Central memory CD8-positive, alpha-beta T cell (primary cell): Measurements from ENCODE around the gene KCNMB2.

Experiments
- ATAC-seq: fragments of 150-1000 bp; cut with Tn5 transposase; replicated peaks from 2 replicates; pipeline ENCODE4 v1.10.0; 2022; ENCODE audit warnings: mild to moderate bottlenecking, moderate FRiP score, moderate number of reproducible peaks; ENCODE audit not compliant: poor library complexity, severe bottlenecking; ENCODE audit errors: extremely low read depth
- DNase-seq, 2 donors: peaks; one replicate each; pipeline ENCODE4 v3.0.0; 2021; ENCODE audit warnings: low spot score in 2 of 2
- H3K27ac Mint-ChIP-seq: one replicate; pipeline ENCODE4 v1.8.0; 2022; ENCODE audit warnings: low read depth, mild to moderate bottlenecking, moderate library complexity, mixed read lengths
- H3K27me3 Mint-ChIP-seq: one replicate; pipeline ENCODE4 v1.8.0; 2022; ENCODE audit warnings: mixed read lengths
- H3K36me3 Mint-ChIP-seq: one replicate; pipeline ENCODE4 v1.8.0; 2022; ENCODE audit warnings: mild to moderate bottlenecking, moderate library complexity, mixed read lengths; ENCODE audit not compliant: insufficient read depth
- H3K4me1 Mint-ChIP-seq: one replicate; pipeline ENCODE4 v1.8.0; 2022; ENCODE audit warnings: mixed read lengths
- H3K4me3 Mint-ChIP-seq: one replicate; pipeline ENCODE4 v1.8.0; 2022; ENCODE audit warnings: mild to moderate bottlenecking, moderate library complexity, mixed read lengths
- H3K9me3 Mint-ChIP-seq: one replicate; pipeline ENCODE4 v1.8.0; 2022; ENCODE audit warnings: mixed read lengths

The KCNMB2 gene

DNA sequence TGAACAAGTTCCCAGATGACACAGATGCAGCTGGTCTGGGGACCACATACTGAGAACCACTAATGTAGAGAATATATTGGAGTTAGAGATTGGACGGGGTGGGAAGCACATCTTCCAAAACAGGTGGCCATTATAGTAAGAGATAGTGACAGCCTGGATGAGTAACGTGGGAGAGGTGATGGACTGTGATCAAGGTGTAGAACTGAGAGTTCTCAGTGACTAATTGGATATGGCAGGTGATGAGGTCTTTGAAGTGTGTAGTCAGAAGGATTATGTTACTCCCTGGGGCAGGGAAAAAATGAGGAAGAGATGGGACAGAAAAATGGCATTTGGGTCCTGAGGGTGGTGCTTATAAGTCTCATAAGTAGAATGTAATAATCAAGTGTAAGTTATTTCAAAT lies 66.6 kb downstream of the KCNMB2 start:
- H3K27ac Mint-ChIP-seq: no peak overlapping the region
- no peaks in the 10 kb centered on the region for H3K4me1 Mint-ChIP-seq
- no peaks in the 10 kb centered on the region for H3K36me3 Mint-ChIP-seq
- no peak overlapping the region for H3K4me3 Mint-ChIP-seq
- H3K27me3 Mint-ChIP-seq: peaks cover 10% of the 10 kb centered on the region
- ATAC-seq (no peak), DNase-seq (no peak)
- no peaks in the 10 kb centered on the region for H3K9me3 Mint-ChIP-seq

DNA sequence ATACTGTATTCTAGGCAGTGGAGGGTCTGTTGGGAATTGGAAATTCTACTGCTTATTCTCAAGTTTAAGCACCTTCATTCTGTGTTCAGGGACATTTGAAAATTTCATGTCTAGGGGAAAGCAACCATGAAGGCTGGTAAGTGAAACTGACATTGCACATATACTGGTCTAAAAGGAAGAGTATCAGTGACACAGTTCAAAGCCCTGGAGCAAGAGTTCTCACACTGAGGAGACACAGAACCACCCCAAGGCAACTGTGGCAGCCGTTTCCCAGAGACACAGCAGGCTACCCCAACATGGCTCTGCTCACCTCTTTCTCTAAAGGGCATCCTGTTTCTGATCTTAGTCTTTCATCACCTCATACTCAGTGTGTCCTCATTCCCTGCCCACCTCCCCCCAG lies 67.5 kb downstream of the KCNMB2 start:
- no peak for ATAC-seq
- Mint-ChIP-seq H3K27ac (no peak overlapping the region), H3K36me3 (peaks cover 1% of the 10 kb centered on the region), H3K9me3 (no peaks in the 10 kb centered on the region), H3K4me1 (no peaks in the 10 kb centered on the region), H3K27me3 (peaks cover 2% of the 10 kb centered on the region), H3K4me3 (no peak overlapping the region)
- no peak for DNase-seq

GRCh38 chr3:178618197-178618596 lies 82.0 kb downstream of the KCNMB2 start:
- Mint-ChIP-seq H3K27me3 (peaks cover 11% of the 10 kb centered on the region), H3K36me3 (no peaks in the 10 kb centered on the region), H3K9me3 (no peaks in the 10 kb centered on the region), H3K27ac (no peak overlapping the region), H3K4me1 (no peaks in the 10 kb centered on the region), H3K4me3 (no peak overlapping the region)
- ATAC-seq: no peak
- no peak for DNase-seq

GRCh38 chr3:178618896-178619295 lies 82.7 kb downstream of the KCNMB2 start:
- Mint-ChIP-seq H3K27ac (no peak overlapping the region), H3K27me3 (peaks cover 4% of the 10 kb centered on the region)

DNA sequence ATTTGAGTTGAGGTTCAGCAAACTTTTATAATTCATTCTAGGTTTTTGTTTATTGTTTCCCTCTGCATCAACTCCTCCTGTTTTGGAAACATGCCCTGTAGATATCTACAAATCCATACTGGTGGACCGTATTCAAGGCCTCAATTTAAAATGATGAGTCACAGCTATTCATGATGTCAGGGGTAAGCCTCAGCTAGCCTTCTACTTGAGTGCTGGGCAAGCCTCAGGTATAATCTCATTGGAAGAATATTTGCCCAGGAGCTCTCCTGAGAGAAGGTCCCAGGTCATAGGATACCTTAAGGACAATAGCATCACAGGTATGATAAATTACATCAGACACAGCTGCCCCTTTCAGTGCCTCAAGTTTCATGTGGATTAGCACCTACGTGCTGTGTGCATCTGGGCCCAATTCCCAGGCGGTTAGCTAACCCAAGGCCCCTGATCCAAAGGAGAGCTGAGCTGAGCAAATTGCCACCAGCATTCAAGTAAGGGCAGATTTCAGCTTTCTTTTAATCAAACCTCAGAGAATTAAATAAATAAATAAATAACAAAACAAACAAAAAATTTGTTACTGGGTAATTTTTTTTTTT lies 87.5 kb downstream of the KCNMB2 start:
- Mint-ChIP-seq H3K36me3 (no peaks in the 10 kb centered on the region), H3K9me3 (no peaks in the 10 kb centered on the region), H3K27ac (no peak overlapping the region), H3K4me3 (no peak overlapping the region), H3K27me3 (no peaks in the 10 kb centered on the region), H3K4me1 (no peaks in the 10 kb centered on the region)
- ATAC-seq (no peak), DNase-seq (no peak)

More at GRCh38 chr3:178618896-178619295, 82.7 kb downstream of the KCNMB2 start:
- no peak for DNase-seq
- no peak for ATAC-seq
- H3K9me3 Mint-ChIP-seq: no peaks in the 10 kb centered on the region
- H3K4me1 Mint-ChIP-seq: no peaks in the 10 kb centered on the region
- no peak overlapping the region for H3K4me3 Mint-ChIP-seq
- no peaks in the 10 kb centered on the region for H3K36me3 Mint-ChIP-seq

DNA sequence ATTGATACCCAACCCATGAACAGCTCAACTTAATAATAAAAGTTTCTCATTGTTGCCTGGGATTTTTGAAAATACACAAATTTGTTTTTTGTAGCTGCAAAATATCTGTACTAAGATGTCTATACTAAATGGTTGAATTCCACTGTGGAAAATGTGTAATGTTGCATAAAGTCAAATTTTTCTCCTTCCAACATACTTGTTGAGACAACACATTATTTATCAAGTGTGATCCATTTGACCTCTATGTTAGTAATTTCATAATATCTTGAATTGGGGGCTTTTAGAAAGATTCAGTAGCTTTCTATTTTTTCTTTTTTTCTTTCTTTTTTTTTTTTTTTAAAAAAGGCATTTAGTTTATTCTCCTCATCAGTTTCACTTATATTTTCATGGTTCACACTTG lies 88.0 kb downstream of the KCNMB2 start:
- Mint-ChIP-seq H3K27me3 (no peaks in the 10 kb centered on the region), H3K27ac (no peak overlapping the region), H3K9me3 (no peaks in the 10 kb centered on the region), H3K36me3 (no peaks in the 10 kb centered on the region), H3K4me1 (no peaks in the 10 kb centered on the region), H3K4me3 (no peak overlapping the region)
- no peak for ATAC-seq
- DNase-seq: no peak

DNA sequence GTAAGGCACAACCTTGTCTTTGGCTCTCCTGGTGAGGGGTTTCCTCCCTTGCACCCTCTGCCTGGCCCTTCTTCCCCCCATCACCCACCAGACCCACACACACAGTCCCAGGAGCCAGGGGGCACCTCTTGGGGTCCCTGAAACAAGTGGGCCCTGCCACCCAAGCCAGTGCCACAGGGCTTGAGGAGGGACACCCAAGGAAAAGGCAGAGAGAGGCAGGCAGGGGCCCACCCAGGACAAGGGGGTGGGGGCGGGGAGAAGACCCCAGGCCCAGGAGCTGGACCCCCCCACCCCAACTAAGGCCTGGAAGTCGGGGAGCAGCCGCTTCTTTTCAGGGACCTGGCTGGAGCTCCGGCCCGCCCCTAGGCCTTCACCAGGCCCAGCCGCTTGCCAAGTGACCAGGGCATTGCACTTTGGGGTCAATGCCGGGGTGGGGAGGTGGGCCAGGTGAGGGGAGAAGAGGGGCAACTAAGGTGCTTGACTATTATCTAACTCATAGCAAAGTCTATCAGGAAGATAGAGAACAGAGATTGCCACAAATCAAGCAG lies 88.9 kb downstream of the KCNMB2 start:
- H3K27ac Mint-ChIP-seq: no peak overlapping the region
- H3K36me3 Mint-ChIP-seq: no peaks in the 10 kb centered on the region
- DNase-seq (no peak), ATAC-seq (no peak)
- H3K4me3 Mint-ChIP-seq: no peak overlapping the region
- H3K27me3 Mint-ChIP-seq: no peaks in the 10 kb centered on the region
- no peaks in the 10 kb centered on the region for H3K4me1 Mint-ChIP-seq
- no peaks in the 10 kb centered on the region for H3K9me3 Mint-ChIP-seq

DNA sequence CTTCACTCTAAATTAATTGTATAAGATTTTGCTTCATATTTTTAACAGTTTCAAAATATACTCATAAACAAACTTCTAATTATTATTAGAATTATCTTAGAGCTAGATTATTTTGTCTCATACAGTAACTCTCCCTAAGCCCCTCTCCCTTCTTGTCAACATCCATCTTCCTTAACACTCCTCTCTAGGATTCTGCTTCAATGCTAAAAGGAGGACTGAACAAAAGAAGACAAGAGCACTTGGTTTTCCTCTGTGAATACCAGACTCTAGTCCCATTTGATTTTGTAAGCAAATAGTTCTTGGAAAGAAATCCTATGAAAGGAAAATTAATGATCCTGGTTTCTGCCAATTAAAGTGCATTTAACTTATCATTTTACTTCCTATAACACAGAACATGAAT lies 91.8 kb downstream of the KCNMB2 start:
- H3K36me3 Mint-ChIP-seq: no peaks in the 10 kb centered on the region
- H3K4me1 Mint-ChIP-seq: no peaks in the 10 kb centered on the region
- no peaks in the 10 kb centered on the region for H3K9me3 Mint-ChIP-seq
- no peak overlapping the region for H3K27ac Mint-ChIP-seq
- H3K4me3 Mint-ChIP-seq: no peak overlapping the region
- DNase-seq (no peak), ATAC-seq (no peak)
- no peaks in the 10 kb centered on the region for H3K27me3 Mint-ChIP-seq

DNA sequence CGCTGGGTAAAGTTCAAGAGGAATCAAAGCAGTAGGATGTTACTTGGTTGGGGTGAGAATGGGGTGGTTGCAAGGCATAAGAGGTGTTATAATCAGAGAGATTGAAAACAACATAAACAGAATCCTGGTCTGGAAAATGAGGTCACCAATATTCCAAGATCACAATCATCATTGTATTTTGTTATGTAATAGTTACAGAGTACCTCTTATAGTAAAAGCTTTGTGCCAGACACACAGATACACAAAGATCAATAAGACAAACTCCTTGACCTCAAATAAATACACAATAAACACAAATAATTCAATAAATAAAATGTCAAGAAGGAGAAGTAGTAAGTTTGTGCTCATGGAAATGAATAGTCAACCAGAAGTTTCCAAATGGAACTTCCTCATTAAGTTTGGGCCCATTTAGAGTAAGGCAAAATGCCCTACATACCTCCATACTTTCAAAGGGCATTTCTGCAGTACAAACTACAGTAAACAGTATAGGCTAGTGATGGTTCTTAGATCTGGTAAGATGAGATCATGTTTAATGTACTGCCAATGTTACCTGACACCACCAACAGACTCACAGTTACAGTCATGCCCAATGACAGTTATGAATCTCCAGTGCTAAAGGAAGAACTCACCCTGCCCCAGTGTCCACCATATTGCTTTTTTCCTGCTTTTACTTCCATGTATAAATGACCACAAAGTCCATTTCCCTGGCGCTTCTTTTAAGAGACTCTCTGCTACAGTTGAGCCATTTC lies 93.4 kb downstream of the KCNMB2 start:
- no peak overlapping the region for H3K4me3 Mint-ChIP-seq
- H3K36me3 Mint-ChIP-seq: no peaks in the 10 kb centered on the region
- ATAC-seq (no peak), DNase-seq (no peak)
- no peak overlapping the region for H3K27ac Mint-ChIP-seq
- no peaks in the 10 kb centered on the region for H3K27me3 Mint-ChIP-seq
- no peaks in the 10 kb centered on the region for H3K4me1 Mint-ChIP-seq
- H3K9me3 Mint-ChIP-seq: no peaks in the 10 kb centered on the region

GRCh38 chr3:178631950-178632349 lies 95.7 kb downstream of the KCNMB2 start:
- no peaks in the 10 kb centered on the region for H3K27me3 Mint-ChIP-seq
- no peak overlapping the region for H3K27ac Mint-ChIP-seq
- ATAC-seq (no peak), DNase-seq (no peak)
- H3K4me1 Mint-ChIP-seq: no peaks in the 10 kb centered on the region
- H3K4me3 Mint-ChIP-seq: no peak overlapping the region
- H3K36me3 Mint-ChIP-seq: no peaks in the 10 kb centered on the region
- no peaks in the 10 kb centered on the region for H3K9me3 Mint-ChIP-seq

- Mint-ChIP-seq H3K4me1 (no peaks in the 10 kb centered on the region), H3K9me3 (no peaks in the 10 kb centered on the region), H3K4me3 (no peak overlapping the region), H3K36me3 (no peaks in the 10 kb centered on the region), H3K27ac (no peak overlapping the region), H3K27me3 (no peaks in the 10 kb centered on the region)
- ATAC-seq (no peak), DNase-seq (no peak)
Observed at GRCh38 chr3:178634975-178635374, 98.7 kb downstream of the KCNMB2 start.

- Mint-ChIP-seq H3K4me1 (no peaks in the 10 kb centered on the region), H3K27ac (no peak overlapping the region), H3K4me3 (no peak overlapping the region), H3K36me3 (no peaks in the 10 kb centered on the region), H3K9me3 (no peaks in the 10 kb centered on the region), H3K27me3 (no peaks in the 10 kb centered on the region)
- DNase-seq (no peak), ATAC-seq (no peak)
Observed at GRCh38 chr3:178637802-178638201, 101.6 kb downstream of the KCNMB2 start.

DNA sequence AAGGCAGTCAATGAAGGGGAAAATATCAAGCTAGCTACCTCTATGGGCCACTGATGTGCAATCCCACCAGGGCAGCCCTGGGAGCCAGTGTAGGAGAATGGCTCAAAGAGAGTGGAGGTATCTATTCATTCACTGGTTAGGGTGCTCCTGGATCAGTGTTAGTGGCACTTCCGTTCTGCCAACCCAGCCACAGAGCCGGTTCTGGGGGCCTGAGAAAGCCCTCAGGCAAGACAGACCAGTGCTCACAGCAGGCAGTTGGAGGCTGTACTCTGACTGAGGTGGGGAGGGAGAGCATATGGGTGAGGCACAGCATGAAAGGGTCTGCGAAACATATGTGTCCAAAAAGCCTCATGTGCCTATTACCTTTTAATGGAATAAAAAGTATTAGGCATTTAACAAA lies 109.3 kb downstream of the KCNMB2 start:
- no peak for ATAC-seq
- Mint-ChIP-seq H3K27ac (no peak overlapping the region), H3K4me1 (no peaks in the 10 kb centered on the region), H3K27me3 (peaks cover 14% of the 10 kb centered on the region), H3K9me3 (peaks cover 10% of the 10 kb centered on the region), H3K4me3 (no peak overlapping the region), H3K36me3 (no peaks in the 10 kb centered on the region)
- DNase-seq: no peak
